HepG2 (cell line): ENCODE data around the gene FOXRED2. TPM values are rescaled to one million over a fixed set of nuclear protein-coding genes. Genes with fewer than 3 reads are reported as not detected.

Source experiments
- ATAC-seq: fragments of 200-7000 bp; cut with Tn5 transposase; 3 replicates; pipeline ENCODE4 v1.9.1; 2020; ENCODE audit warnings: mild to moderate bottlenecking, moderate library complexity
- BruUV-seq: library from RNA; stranded (reverse); fragments of 400-500 nt; replicated peaks from 2 replicates; lab custom pipeline; 2021; lab: Mats Ljungman, UMichigan
- CTCF ChIA-PET: fragments of 300-600 bp; formaldehyde crosslinking; extraction: SDS; loops from one replicate; lab custom pipeline; 2021; ENCODE audit warnings: low total read pairs, inconsistent platforms, low intra/inter-chr PET ratio; lab: Yijun Ruan, JAX
- POLR2A ChIA-PET: fragments of 350-600 bp; sonication (Branson Sonifier 250); formaldehyde crosslinking; loops from one replicate; lab custom pipeline; 2020; ENCODE audit warnings: antibody characterized with exemption, inconsistent platforms; lab: Yijun Ruan, JAX
- DNase-seq: peaks from one replicate; pipeline ENCODE4 v3.0.0-alpha.2; 2015; ENCODE audit warnings: low spot score
- FAIRE-seq: peaks from 3 replicates; lab custom pipeline; 2011; peaks lifted over from hg19 to GRCh38; lab: Jason Lieb, UNC
- H2AFZ ChIP-seq: one replicate; pipeline ENCODE4 v1.6.1; 2011; ENCODE audit warnings: low read length, inconsistent platforms
- H3K27ac ChIP-seq: fragments of 300-600 bp; 3 replicates; pipeline ENCODE4 v1.8.0; 2011; ENCODE audit warnings: mixed run types, mild to moderate bottlenecking, mixed read lengths, low read length, inconsistent platforms; ENCODE audit not compliant: insufficient read depth; ENCODE audit errors: extremely low read length
- H3K27me3 ChIP-seq, 2 experiments: fragments of 200-600 bp in 1 of 2; 2 replicates in 1 of 2; 3 replicates in 1 of 2; pipeline versions ENCODE4 v1.6.0 to v1.8.0; 2011; ENCODE audit warnings: low read length in 2 of 2, mild to moderate bottlenecking in 2 of 2, moderate library complexity in 2 of 2, inconsistent platforms in 1 of 2; ENCODE audit not compliant: insufficient read depth in 2 of 2, control insufficient read depth in 1 of 2
- H3K36me3 ChIP-seq, 2 experiments: fragments of 200-600 bp in 1 of 2; replicated peaks in 1 of 2; 2 replicates in 1 of 2; 3 replicates in 1 of 2; pipeline versions ENCODE4 v1.5.1 to v1.8.0; 2011; ENCODE audit warnings: low read length in 2 of 2, inconsistent platforms in 1 of 2; ENCODE audit not compliant: insufficient read depth in 2 of 2, control insufficient read depth in 1 of 2
- H3K4me1 ChIP-seq: 2 replicates; pipeline ENCODE4 v1.5.1; 2012; ENCODE audit warnings: low read length, inconsistent platforms; ENCODE audit not compliant: insufficient read depth
- H3K4me2 ChIP-seq: 2 replicates; pipeline ENCODE4 v1.6.0; 2011; ENCODE audit warnings: low read depth, low read length, inconsistent platforms
- H3K4me3 ChIP-seq, 3 experiments: fragments of 200-600 bp in 1 of 3; sonication (generic), shearing (Covaris generic) in 1 of 3; replicated peaks in 1 of 3; 2 replicates each; pipeline ENCODE4 v1.5.1; 2011 to 2016; ENCODE audit warnings: low read length in 3 of 3, inconsistent platforms in 2 of 3, low read depth in 2 of 3, mild to moderate bottlenecking in 2 of 3, control low read depth in 1 of 3, mixed read lengths in 1 of 3; ENCODE audit not compliant: insufficient read depth in 1 of 3
- H3K79me2 ChIP-seq: one replicate; pipeline ENCODE4 v1.6.1; 2011; ENCODE audit warnings: low read length, inconsistent platforms; ENCODE audit not compliant: insufficient read depth
- H3K9ac ChIP-seq: 2 replicates; pipeline ENCODE4 v1.6.0; 2011; ENCODE audit warnings: mild to moderate bottlenecking, low read depth, low read length, inconsistent platforms; ENCODE audit not compliant: insufficient read depth
- H3K9me3 ChIP-seq: 2 replicates; pipeline ENCODE4 v1.5.1; 2012; ENCODE audit warnings: mild to moderate bottlenecking, low read length
- H4K20me1 ChIP-seq: 2 replicates; pipeline ENCODE4 v1.6.0; 2011; ENCODE audit warnings: inconsistent platforms, mild to moderate bottlenecking, low read length, moderate library complexity; ENCODE audit not compliant: insufficient read depth
- HDAC1 ChIP-seq: sonication (generic); formaldehyde crosslinking; IDR thresholded peaks from 2 replicates; pipeline ENCODE4 v1.5.1; 2020; ENCODE audit warnings: mild to moderate bottlenecking, missing genetic modification reagents
- JUN ChIP-seq: sonication (generic); formaldehyde crosslinking; IDR thresholded peaks from 2 replicates; pipeline ENCODE4 v1.4.0; 2020; ENCODE audit warnings: mild to moderate bottlenecking, missing genetic modification reagents
- MAZ ChIP-seq, 2 experiments: sonication (generic) in 1 of 2; formaldehyde crosslinking in 1 of 2; IDR thresholded peaks; 2 replicates each; pipeline versions ENCODE4 v1.5.0 to v1.6.1; 2012 to 2020; ENCODE audit warnings: low read depth in 2 of 2, mild to moderate bottlenecking in 2 of 2, borderline replicate concordance in 1 of 2, improper control_type of control experiment in 1 of 2, low read length in 1 of 2, missing genetic modification reagents in 1 of 2, moderate library complexity in 1 of 2
- MXI1 ChIP-seq: IDR thresholded peaks from 3 replicates; pipeline ENCODE4 v1.6.1; 2012; ENCODE audit warnings: low read depth, low read length, inconsistent platforms, borderline replicate concordance
- SMAD1 ChIP-seq: sonication (generic); formaldehyde crosslinking; IDR thresholded peaks from 2 replicates; pipeline ENCODE4 v1.4.0; 2020; ENCODE audit warnings: missing genetic modification reagents, low read depth, mild to moderate bottlenecking, borderline replicate concordance
- ZKSCAN5 ChIP-seq: sonication (generic); formaldehyde crosslinking; IDR thresholded peaks from 2 replicates; pipeline ENCODE4 v1.5.1; 2020; ENCODE audit warnings: mild to moderate bottlenecking, missing genetic modification reagents
- ZNF282 ChIP-seq: fragments of 450-650 bp; IDR thresholded peaks from 2 replicates; pipeline ENCODE4 v1.6.1; 2018; ENCODE audit not compliant: partially characterized antibody
- ZNF564 ChIP-seq: sonication (generic); formaldehyde crosslinking; IDR thresholded peaks from 2 replicates; pipeline ENCODE4 v1.8.1; 2023; ENCODE audit warnings: mild to moderate bottlenecking, missing genetic modification reagents
- ZNF75D ChIP-seq: sonication (generic); formaldehyde crosslinking; IDR thresholded peaks from 2 replicates; pipeline ENCODE4 v1.8.1; 2023; ENCODE audit warnings: missing genetic modification reagents, mild to moderate bottlenecking, borderline replicate concordance
- ZNF780A ChIP-seq: sonication (generic); formaldehyde crosslinking; IDR thresholded peaks from 2 replicates; pipeline ENCODE4 v1.8.0; 2022; ENCODE audit warnings: mild to moderate bottlenecking, missing genetic modification reagents, moderate library complexity
- ZSCAN9 ChIP-seq: IDR thresholded peaks from 2 replicates; pipeline ENCODE4 v1.6.1; 2016; ENCODE audit warnings: borderline replicate concordance
- WGBS: methylation state at CpG from one replicate; pipeline ENCODE4 v1.1.6; 2017; ENCODE audit warnings: low lambda C conversion rate; 5-methylcytosine and 5-hydroxymethylcytosine counted together
- in situ Hi-C: cut with HindIII; loops from 2 replicates; pipeline ENCODE4 v1.10.0; 2017; ENCODE audit warnings: low pct_unique_long_range_greater_than_20kb; ENCODE audit not compliant: extremely low pct_ligation_motif_present
- intact Hi-C: fragments of 100-400 bp; cut with micrococcal nuclease; formaldehyde crosslinking; loops from one replicate; pipeline ENCODE4 v1.10.0; 2022; ENCODE audit not compliant: unreplicated experiment
- polyA plus RNA-seq, 8 experiments: library from polyadenylated mRNA; depleted of rRNA in 3 of 8; stranded (reverse) in 7 of 8; unstranded in 1 of 8; fragments of >200 nt; fragmentation: Illumina TruSeq in 4 of 8; extraction: Trizol in 4 of 8; gene quantifications; 2 replicates each; pipeline versions ENCODE4 v1.2.1 to v1.2.3, GENCODE V29; 2011 to 2016; ENCODE audit warnings: low read depth in 4 of 8, missing spikeins in 1 of 8, mixed read lengths in 1 of 8; ENCODE audit not compliant: insufficient read depth in 1 of 8
- total RNA-seq, 5 experiments: library from RNA; depleted of rRNA; stranded (reverse); fragments of >200 nt; fragmentation: Illumina TruSeq; extraction: Trizol; gene quantifications; 2 replicates each; pipeline ENCODE4 v1.2.3, GENCODE V29; 2016; ENCODE audit warnings: low read depth in 1 of 5
- TF ChIP-seq, protein P1 (sequence below): sonication (generic); formaldehyde crosslinking; IDR thresholded peaks from 2 replicates; pipeline ENCODE4 v1.4.0; 2020; ENCODE audit warnings: missing genetic modification reagents, borderline replicate concordance
- TF ChIP-seq, protein P2 (sequence below): fragments of 450-650 bp; IDR thresholded peaks from 2 replicates; pipeline ENCODE4 v1.6.1; 2016
- TF ChIP-seq, protein P3 (sequence below): sonication (generic); formaldehyde crosslinking; IDR thresholded peaks from 2 replicates; pipeline ENCODE4 v1.8.1; 2023; ENCODE audit warnings: mild to moderate bottlenecking, missing genetic modification reagents
- TF ChIP-seq, protein P4 (sequence below): sonication (generic); formaldehyde crosslinking; IDR thresholded peaks from 2 replicates; pipeline ENCODE4 v1.5.0; 2020; ENCODE audit warnings: mild to moderate bottlenecking, missing genetic modification reagents, borderline replicate concordance

The FOXRED2 gene
- total and polyA plus RNA-seq, 2 of the 13 experiments (the other 11 are each of a cell fraction or from before 2014, with no cell fraction given), result 9.3 to 28.1 TPM

DNA sequence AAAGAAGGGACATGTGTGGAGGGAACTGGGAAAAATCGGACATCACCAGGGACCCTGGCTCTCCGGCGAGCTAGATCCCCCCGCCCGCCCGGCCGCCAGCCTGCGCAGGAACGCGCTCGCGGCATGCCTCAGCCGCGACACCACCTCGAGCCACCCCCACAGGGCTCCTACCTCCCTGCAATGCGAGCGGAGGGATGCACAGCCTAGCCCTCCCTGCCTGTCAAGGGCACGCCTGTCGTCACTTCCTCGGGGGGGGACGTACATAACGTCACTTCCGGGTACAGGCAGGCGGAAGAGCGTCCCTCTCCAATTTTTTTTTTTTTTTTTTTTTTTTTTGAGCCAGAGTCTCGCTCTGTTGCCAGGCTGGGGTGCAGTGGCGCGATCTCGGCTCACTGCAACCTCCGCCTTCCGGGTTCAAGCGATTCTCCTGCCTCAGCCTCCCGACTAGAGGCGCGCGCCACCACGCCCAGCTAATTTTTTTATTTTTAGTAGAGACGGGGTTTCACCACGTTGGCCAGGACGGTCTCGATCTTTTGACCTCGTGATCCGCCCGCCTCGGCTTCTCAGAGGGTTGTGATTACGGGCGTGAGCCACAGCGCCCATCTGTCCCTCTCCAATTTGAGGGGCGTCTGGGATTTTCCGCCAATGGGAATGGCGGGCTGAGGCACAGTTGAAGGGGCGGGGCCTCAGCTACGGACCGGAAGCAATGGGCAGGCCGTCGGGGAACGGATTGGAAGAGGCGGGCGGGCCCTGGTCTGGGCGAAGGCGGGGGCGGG is 25.3 kb downstream of the FOXRED2 start, which contains the start of gene TXN2:
Gene TXN2 (minus strand): TSS at position 248 of the 776 bp plus-strand sequence. CDS start 803 bp downstream, outside the sequence.
- ChIA-PET CTCF (no interaction called here), POLR2A (interaction anchor here (0.6 to 2.4 kb wide), 33 partner anchors 8 to 1182 kb away, joined by 3 to 18 read pairs (median 4); partner anchors contain the start of genes APOL2, FOXRED2, MYH9 and TOM1)
- FAIRE-seq, result peak; percentile 72
- in situ Hi-C loops (no loop called here), intact Hi-C loops (no loop called here)
- H3K4me1 ChIP-seq, result peaks cover 24% of the 10 kb centered on the region
- H3K79me2 ChIP-seq, result peaks cover 14% of the 10 kb centered on the region
- peak; percentile 91 for DNase-seq
- no peaks in the 10 kb centered on the region for H3K9me3 ChIP-seq
- H2AFZ ChIP-seq, result peak within 1 kb of the TSS; percentile 82
- TSS peak; percentile 50 for BruUV-seq
- H3K27me3 ChIP-seq, result no peaks in the 10 kb centered on the region; a peak in 1 of 5 replicates
- H3K4me2 ChIP-seq, result peak within 1 kb of the TSS; percentile 96
- H3K36me3 ChIP-seq, result peaks cover 9 to 13% of the 10 kb centered on the region in 2 experiments
- H3K27ac ChIP-seq, result peak within 1 kb of the TSS; percentile 96
- H3K4me3 ChIP-seq, result peak within 1 kb of the TSS; percentile 69 to 88 (median 88)
- ATAC-seq, result peak; percentile 92
- H3K9ac ChIP-seq, result peak within 1 kb of the TSS; percentile 89
- H4K20me1 ChIP-seq, result no peaks in the 10 kb centered on the region
- WGBS, result 2% methylated on average over 49 of the region's 62 CpGs
- TF ChIP-seq, protein P1, sequence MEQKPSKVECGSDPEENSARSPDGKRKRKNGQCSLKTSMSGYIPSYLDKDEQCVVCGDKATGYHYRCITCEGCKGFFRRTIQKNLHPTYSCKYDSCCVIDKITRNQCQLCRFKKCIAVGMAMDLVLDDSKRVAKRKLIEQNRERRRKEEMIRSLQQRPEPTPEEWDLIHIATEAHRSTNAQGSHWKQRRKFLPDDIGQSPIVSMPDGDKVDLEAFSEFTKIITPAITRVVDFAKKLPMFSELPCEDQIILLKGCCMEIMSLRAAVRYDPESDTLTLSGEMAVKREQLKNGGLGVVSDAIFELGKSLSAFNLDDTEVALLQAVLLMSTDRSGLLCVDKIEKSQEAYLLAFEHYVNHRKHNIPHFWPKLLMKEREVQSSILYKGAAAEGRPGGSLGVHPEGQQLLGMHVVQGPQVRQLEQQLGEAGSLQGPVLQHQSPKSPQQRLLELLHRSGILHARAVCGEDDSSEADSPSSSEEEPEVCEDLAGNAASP (CRISPR knock-in tag), result no peak
- peak; percentile 35 for TF ChIP-seq MAZ (IDR thresholded peaks at IDR 0.05; ENCODE audit: borderline replicate concordance, low read depth, low read length)
- TF ChIP-seq MAZ (CRISPR knock-in tag; IDR thresholded peaks at IDR 0.05; ENCODE audit: low read depth), result peak; percentile 56; the same call in 1 of the 2 replicates
- TF ChIP-seq ZNF75D (CRISPR knock-in tag), result no peak
- TF ChIP-seq ZNF780A (CRISPR knock-in tag), result 0 out of 2 replicates have a peak, but pooled peaks have one; percentile 61
- no peak for TF ChIP-seq ZSCAN9
- no peak for TF ChIP-seq ZNF564 (CRISPR knock-in tag)
- TF ChIP-seq MXI1, result peak; percentile 75; the same call in 1 of the 3 replicates
- TF ChIP-seq ZNF282, result no peak
- TF ChIP-seq, protein P2, sequence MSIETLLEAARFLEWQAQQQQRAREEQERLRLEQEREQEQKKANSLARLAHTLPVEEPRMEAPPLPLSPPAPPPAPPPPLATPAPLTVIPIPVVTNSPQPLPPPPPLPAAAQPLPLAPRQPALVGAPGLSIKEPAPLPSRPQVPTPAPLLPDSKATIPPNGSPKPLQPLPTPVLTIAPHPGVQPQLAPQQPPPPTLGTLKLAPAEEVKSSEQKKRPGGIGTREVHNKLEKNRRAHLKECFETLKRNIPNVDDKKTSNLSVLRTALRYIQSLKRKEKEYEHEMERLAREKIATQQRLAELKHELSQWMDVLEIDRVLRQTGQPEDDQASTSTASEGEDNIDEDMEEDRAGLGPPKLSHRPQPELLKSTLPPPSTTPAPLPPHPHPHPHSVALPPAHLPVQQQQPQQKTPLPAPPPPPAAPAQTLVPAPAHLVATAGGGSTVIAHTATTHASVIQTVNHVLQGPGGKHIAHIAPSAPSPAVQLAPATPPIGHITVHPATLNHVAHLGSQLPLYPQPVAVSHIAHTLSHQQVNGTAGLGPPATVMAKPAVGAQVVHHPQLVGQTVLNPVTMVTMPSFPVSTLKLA, result 0 out of 2 replicates have a peak, but pooled peaks have one; percentile 2
- TF ChIP-seq, protein P3, sequence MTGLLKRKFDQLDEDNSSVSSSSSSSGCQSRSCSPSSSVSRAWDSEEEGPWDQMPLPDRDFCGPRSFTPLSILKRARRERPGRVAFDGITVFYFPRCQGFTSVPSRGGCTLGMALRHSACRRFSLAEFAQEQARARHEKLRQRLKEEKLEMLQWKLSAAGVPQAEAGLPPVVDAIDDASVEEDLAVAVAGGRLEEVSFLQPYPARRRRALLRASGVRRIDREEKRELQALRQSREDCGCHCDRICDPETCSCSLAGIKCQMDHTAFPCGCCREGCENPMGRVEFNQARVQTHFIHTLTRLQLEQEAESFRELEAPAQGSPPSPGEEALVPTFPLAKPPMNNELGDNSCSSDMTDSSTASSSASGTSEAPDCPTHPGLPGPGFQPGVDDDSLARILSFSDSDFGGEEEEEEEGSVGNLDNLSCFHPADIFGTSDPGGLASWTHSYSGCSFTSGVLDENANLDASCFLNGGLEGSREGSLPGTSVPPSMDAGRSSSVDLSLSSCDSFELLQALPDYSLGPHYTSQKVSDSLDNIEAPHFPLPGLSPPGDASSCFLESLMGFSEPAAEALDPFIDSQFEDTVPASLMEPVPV (CRISPR knock-in tag), result peak; percentile 71
- TF ChIP-seq JUN (CRISPR knock-in tag), result no peak
- no peak for TF ChIP-seq SMAD1 (CRISPR knock-in tag)
- TF ChIP-seq, protein P4, sequence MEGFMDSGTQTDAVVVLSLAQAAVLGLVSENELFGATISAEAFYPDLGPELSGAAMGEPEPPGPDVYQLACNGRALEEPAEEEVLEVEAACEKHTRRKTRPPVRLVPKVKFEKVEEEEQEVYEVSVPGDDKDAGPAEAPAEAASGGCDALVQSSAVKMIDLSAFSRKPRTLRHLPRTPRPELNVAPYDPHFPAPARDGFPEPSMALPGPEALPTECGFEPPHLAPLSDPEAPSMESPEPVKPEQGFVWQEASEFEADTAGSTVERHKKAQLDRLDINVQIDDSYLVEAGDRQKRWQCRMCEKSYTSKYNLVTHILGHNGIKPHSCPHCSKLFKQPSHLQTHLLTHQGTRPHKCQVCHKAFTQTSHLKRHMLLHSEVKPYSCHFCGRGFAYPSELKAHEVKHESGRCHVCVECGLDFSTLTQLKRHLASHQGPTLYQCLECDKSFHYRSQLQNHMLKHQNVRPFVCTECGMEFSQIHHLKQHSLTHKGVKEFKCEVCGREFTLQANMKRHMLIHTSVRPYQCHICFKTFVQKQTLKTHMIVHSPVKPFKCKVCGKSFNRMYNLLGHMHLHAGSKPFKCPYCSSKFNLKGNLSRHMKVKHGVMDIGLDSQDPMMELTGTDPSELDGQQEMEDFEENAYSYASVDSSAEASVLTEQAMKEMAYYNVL (CRISPR knock-in tag), result peak; percentile 78; the same call in 1 of the 2 replicates
- peak; percentile 81 for TF ChIP-seq HDAC1 (CRISPR knock-in tag)
- TF ChIP-seq ZKSCAN5 (CRISPR knock-in tag), result no peak
